Neural progenitor cell (in vitro differentiated cells): ENCODE data around the gene SMOC2.

Experiments used
- EZH2 ChIP-seq: fragments of 200-600 bp; sonication (generic); IDR thresholded peaks from 2 replicates; pipeline ENCODE4 v1.6.1; 2017; ENCODE audit warnings: antibody characterized with exemption, mild to moderate bottlenecking, moderate library complexity
- EZH2phosphoT487 ChIP-seq: fragments of 200-600 bp; sonication (generic); IDR thresholded peaks from 2 replicates; pipeline ENCODE4 v1.6.1; 2017; ENCODE audit warnings: antibody characterized with exemption
- TF ChIP-seq, protein P1 (sequence below): fragments of 200-600 bp; sonication (generic); IDR thresholded peaks from 2 replicates; pipeline ENCODE4 v1.5.1; 2017; ENCODE audit warnings: antibody characterized with exemption, mild to moderate bottlenecking

DNA sequence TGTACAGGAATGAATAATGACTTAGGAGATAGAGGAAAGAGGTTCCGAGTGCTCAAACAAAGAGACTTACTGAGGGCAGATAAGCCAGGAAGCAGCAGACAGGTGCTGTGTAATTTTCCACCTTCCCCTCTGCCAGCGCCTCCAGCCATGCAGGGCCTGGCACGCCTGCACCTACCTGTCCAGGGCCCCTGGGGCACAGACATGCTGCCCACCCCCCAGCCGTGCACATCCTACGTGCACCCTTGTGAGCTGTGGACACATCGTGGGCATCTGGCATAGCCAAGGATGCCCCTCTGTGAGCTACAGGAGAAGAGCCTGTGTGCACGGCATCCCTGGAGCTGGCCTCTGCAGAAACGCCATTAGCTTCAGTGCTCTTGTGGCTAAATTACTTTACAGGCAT, 7.1 kb upstream of the SMOC2 start:
- TF ChIP-seq, protein P1, sequence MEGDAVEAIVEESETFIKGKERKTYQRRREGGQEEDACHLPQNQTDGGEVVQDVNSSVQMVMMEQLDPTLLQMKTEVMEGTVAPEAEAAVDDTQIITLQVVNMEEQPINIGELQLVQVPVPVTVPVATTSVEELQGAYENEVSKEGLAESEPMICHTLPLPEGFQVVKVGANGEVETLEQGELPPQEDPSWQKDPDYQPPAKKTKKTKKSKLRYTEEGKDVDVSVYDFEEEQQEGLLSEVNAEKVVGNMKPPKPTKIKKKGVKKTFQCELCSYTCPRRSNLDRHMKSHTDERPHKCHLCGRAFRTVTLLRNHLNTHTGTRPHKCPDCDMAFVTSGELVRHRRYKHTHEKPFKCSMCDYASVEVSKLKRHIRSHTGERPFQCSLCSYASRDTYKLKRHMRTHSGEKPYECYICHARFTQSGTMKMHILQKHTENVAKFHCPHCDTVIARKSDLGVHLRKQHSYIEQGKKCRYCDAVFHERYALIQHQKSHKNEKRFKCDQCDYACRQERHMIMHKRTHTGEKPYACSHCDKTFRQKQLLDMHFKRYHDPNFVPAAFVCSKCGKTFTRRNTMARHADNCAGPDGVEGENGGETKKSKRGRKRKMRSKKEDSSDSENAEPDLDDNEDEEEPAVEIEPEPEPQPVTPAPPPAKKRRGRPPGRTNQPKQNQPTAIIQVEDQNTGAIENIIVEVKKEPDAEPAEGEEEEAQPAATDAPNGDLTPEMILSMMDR: no peak
- no peak for TF ChIP-seq EZH2phosphoT487
- no peak for TF ChIP-seq EZH2
